GM20431 (cell line): Measurements from ENCODE around the gene GNG2.

ENCODE experiments used
- in situ Hi-C: fragments of 300-500 bp; cut with MseI, MboI; formaldehyde crosslinking; loops from one replicate; pipeline ENCODE4 v1.15.0; 2020; ENCODE audit warnings: low sequenced_read_pairs; ENCODE audit not compliant: unreplicated experiment

The GNG2 gene

GRCh38 chr14:51931308-51931707, 70.9 kb downstream of the GNG2 start:
- in situ Hi-C loops = no loop called here

- in situ Hi-C loops = no loop called here
Measured at GRCh38 chr14:51933191-51933590, 72.8 kb downstream of the GNG2 start.

- in situ Hi-C loops = no loop called here
Measured at GRCh38 chr14:51938137-51938536, 77.7 kb downstream of the GNG2 start.

GRCh38 chr14:51938821-51939220, 78.4 kb downstream of the GNG2 start:
- in situ Hi-C loops = no loop called here

- in situ Hi-C loops = no loop called here
Measured at GRCh38 chr14:51939226-51939625, 78.8 kb downstream of the GNG2 start.

- in situ Hi-C loops = no loop called here
Measured at GRCh38 chr14:51939755-51940301, 79.4 kb downstream of the GNG2 start.

GRCh38 chr14:51942971-51943370, 82.6 kb downstream of the GNG2 start:
- in situ Hi-C loops = no loop called here

GRCh38 chr14:51950007-51950406, 89.6 kb downstream of the GNG2 start:
- in situ Hi-C loops = no loop called here

- in situ Hi-C loops = no loop called here
Measured at GRCh38 chr14:51951656-51952055, 91.2 kb downstream of the GNG2 start.

- in situ Hi-C loops = no loop called here
Measured at GRCh38 chr14:51954031-51954430, 93.6 kb downstream of the GNG2 start.

- in situ Hi-C loops = no loop called here
Measured at GRCh38 chr14:51954657-51955056, 94.2 kb downstream of the GNG2 start.

GRCh38 chr14:51957950-51958349, 97.5 kb downstream of the GNG2 start:
- in situ Hi-C loops = no loop called here

GRCh38 chr14:51959928-51960327, 99.5 kb downstream of the GNG2 start:
- in situ Hi-C loops = no loop called here

- in situ Hi-C loops = no loop called here
Measured at GRCh38 chr14:51960866-51961265, 100.5 kb downstream of the GNG2 start.

GRCh38 chr14:51962711-51963110, 102.3 kb downstream of the GNG2 start:
- in situ Hi-C loops = no loop called here

- in situ Hi-C loops = no loop called here
Measured at GRCh38 chr14:51963286-51963685, 102.9 kb downstream of the GNG2 start.

GRCh38 chr14:51967521-51967920, 107.1 kb downstream of the GNG2 start:
- in situ Hi-C loops = no loop called here

- in situ Hi-C loops = no loop called here
Measured at GRCh38 chr14:51969852-51970540, 109.6 kb downstream of the GNG2 start.

GRCh38 chr14:51972566-51972965, 112.2 kb downstream of the GNG2 start:
- in situ Hi-C loops = no loop called here

- in situ Hi-C loops = no loop called here
Measured at GRCh38 chr14:51977075-51977474, 116.7 kb downstream of the GNG2 start.

GRCh38 chr14:51978681-51979085, 118.3 kb downstream of the GNG2 start:
- in situ Hi-C loops = no loop called here

- in situ Hi-C loops = no loop called here
Measured at GRCh38 chr14:51979088-51979709, 118.8 kb downstream of the GNG2 start.
